ENCODE measurements around the gene ARRDC3. TPM values are rescaled to one million over a fixed set of nuclear protein-coding genes. Genes with fewer than 3 reads are reported as not detected.

The ARRDC3 gene
- total RNA-seq, 1 experiment from 2014 or later, result 33.0 TPM

- intact Hi-C loops (cut with micrococcal nuclease; ENCODE audit: unreplicated experiment) (loop anchor here (10.0 kb wide), 1 partner anchor 215 kb away; no protein-coding TSS in a partner anchor), in situ Hi-C loops (cut with HindIII; ENCODE audit: low pct_unique_long_range_greater_than_20kb, low sequenced_read_pairs) (no loop called here)
- no peak for TF ChIP-seq REST (IDR thresholded peaks at IDR 0.05; ENCODE audit: insufficient read depth in 1 of 2, low read depth in 2 of 2, low read length in 1 of 2)
- TF ChIP-seq SIN3A (IDR thresholded peaks at IDR 0.05; ENCODE audit: borderline replicate concordance, insufficient read depth, low read depth, low read length), result no peak
- TF ChIP-seq TCF7L2 (IDR thresholded peaks at IDR 0.05; ENCODE audit: low read depth, low read length), result no peak
- no peak for TF ChIP-seq POLR2AphosphoS5 (IDR thresholded peaks at IDR 0.05; ENCODE audit: low read depth, low read length)
- no peak for TF ChIP-seq CTCF (IDR thresholded peaks at IDR 0.05)
These were observed 63.5 kb downstream of the ARRDC3 start for GRCh38 chr5:91319667-91320066.

GRCh38 chr5:91318724-91319123 is 64.4 kb downstream of the ARRDC3 start:
- ATAC-seq (no peak), DNase-seq (ENCODE audit: low read depth, low spot score) (no peak)
- no TSS peak for BruUV-seq (replicated peaks)
- Histone ChIP-seq H3K36me3 (ENCODE audit: control insufficient read depth, insufficient read depth, low read length) (no peaks in the 10 kb centered on the region), H3K4me1 (ENCODE audit: control insufficient read depth, insufficient read depth, low read length) (peaks cover 13% of the 10 kb centered on the region), H3K4me3 (ENCODE audit: low read depth in 2 of 2, low read length in 2 of 2) (no peak overlapping the region), H3K9me3 (ENCODE audit: control insufficient read depth, insufficient read depth, low read depth, low read length) (no peaks in the 10 kb centered on the region), H3K27ac (ENCODE audit: low read length) (no peak overlapping the region), H3K27me3 (ENCODE audit: control insufficient read depth, insufficient read depth, low read length) (no peaks in the 10 kb centered on the region)
- TF ChIP-seq POLR2AphosphoS5 (IDR thresholded peaks at IDR 0.05; ENCODE audit: low read depth, low read length) (no peak), SIN3A (IDR thresholded peaks at IDR 0.05; ENCODE audit: borderline replicate concordance, insufficient read depth, low read depth, low read length) (no peak), TCF7L2 (IDR thresholded peaks at IDR 0.05; ENCODE audit: low read depth, low read length) (no peak), REST (IDR thresholded peaks at IDR 0.05; ENCODE audit: insufficient read depth in 1 of 2, low read depth in 2 of 2, low read length in 1 of 2) (no peak), CTCF (IDR thresholded peaks at IDR 0.05) (no peak)
- in situ Hi-C loops (cut with HindIII; ENCODE audit: low pct_unique_long_range_greater_than_20kb, low sequenced_read_pairs) (no loop called here), intact Hi-C loops (cut with micrococcal nuclease; ENCODE audit: unreplicated experiment) (loop anchor here (10.0 kb wide), 1 partner anchor 214 kb away; no protein-coding TSS in a partner anchor)
- ChIA-PET POLR2A (no interaction called here), CTCF (no interaction called here)

More at GRCh38 chr5:91319667-91320066, 63.5 kb downstream of the ARRDC3 start:
- ChIA-PET POLR2A (interaction anchor here (0.6 kb wide), 1 partner anchor 39 kb away, joined by 7 read pairs; no protein-coding TSS in a partner anchor), CTCF (no interaction called here)
- no TSS peak for BruUV-seq (replicated peaks)
- DNase-seq (ENCODE audit: low read depth, low spot score) (no peak), ATAC-seq (no peak)
- H3K27ac ChIP-seq (ENCODE audit: low read length), result no peak overlapping the region
- no peak overlapping the region for H3K4me3 ChIP-seq (ENCODE audit: low read depth in 2 of 2, low read length in 2 of 2)
- H3K36me3 ChIP-seq (ENCODE audit: control insufficient read depth, insufficient read depth, low read length), result no peaks in the 10 kb centered on the region
- H3K4me1 ChIP-seq (ENCODE audit: control insufficient read depth, insufficient read depth, low read length), result peaks cover 7% of the 10 kb centered on the region; the same call in 1 of the 2 replicates
- H3K9me3 ChIP-seq (ENCODE audit: control insufficient read depth, insufficient read depth, low read depth, low read length), result no peaks in the 10 kb centered on the region
- no peaks in the 10 kb centered on the region for H3K27me3 ChIP-seq (ENCODE audit: control insufficient read depth, insufficient read depth, low read length)
